ENCODE results near the gene IMP3. TPM values are rescaled to one million over a fixed set of nuclear protein-coding genes. Genes with fewer than 3 reads are reported as not detected.

Gene IMP3
- total RNA-seq, 4 donors from 2014 or later: 37.2 to 131 (median 108) TPM

DNA sequence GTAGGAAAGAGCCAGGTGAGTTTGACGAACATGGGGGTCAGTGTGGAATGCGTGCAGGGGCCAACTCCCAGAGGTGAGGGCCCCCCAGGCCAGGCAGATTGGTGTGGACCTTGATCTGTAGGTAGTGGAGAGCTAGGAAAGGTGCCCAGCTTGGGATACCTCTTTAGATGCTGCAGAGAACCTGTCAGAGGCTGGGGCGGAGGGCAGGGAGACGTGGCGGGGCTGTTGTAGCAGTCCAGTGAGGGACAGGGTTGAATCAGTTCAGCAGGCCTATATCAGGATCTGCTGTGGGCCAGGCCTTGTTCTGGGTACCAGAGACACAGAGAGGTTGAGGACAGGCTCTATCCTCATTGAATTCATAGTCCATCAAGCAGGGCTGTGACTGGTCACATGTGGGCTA lies 16.3 kb upstream of the IMP3 start:
- Histone ChIP-seq H3K36me3 (peaks cover 0 to 4% (median 0%) of the 10 kb centered on the region in 4 donors), H3K27ac (no peak overlapping the region), H3K9me3 (no peaks in the 10 kb centered on the region), H3K27me3 (no peaks in the 10 kb centered on the region), H3K4me3 (no peak overlapping the region), H3K4me1 (peaks cover 37 to 58% (median 46%) of the 10 kb centered on the region in 4 donors)
- in situ Hi-C loops (cut with MboI; ENCODE audit: low pct_ligation_motif_present in 1 of 4, low pct_unique_long_range_greater_than_20kb in 1 of 4, low sequenced_read_pairs in 3 of 4): no loop called here
- TF ChIP-seq EP300 (IDR thresholded peaks at IDR 0.05; ENCODE audit: low read depth) (no peak), POLR2AphosphoS5 (IDR thresholded peaks at IDR 0.05) (no peak)
- WGBS, 2 donors (ENCODE audit: low coverage in 1 of 2): 92 to 95% methylated on average over 4 to 5 of the region's 5 CpGs
- no peak for DNase-seq
- intact Hi-C loops (cut with DNase I; ENCODE audit: low total_unique reads): no loop called here

GRCh38 chr15:75655931-75656330 lies 15.9 kb upstream of the IMP3 start:
- in situ Hi-C loops (cut with MboI; ENCODE audit: low pct_ligation_motif_present in 1 of 4, low pct_unique_long_range_greater_than_20kb in 1 of 4, low sequenced_read_pairs in 3 of 4) (no loop called here), intact Hi-C loops (cut with DNase I; ENCODE audit: low total_unique reads) (no loop called here)
- no peak overlapping the region for H3K27ac ChIP-seq
- no peak for TF ChIP-seq CTCF (IDR thresholded peaks at IDR 0.05)
- TF ChIP-seq POLR2AphosphoS5 (IDR thresholded peaks at IDR 0.05): no peak
- TF ChIP-seq EP300 (IDR thresholded peaks at IDR 0.05; ENCODE audit: low read depth): no peak
- no peak for TF ChIP-seq POLR2A (IDR thresholded peaks at IDR 0.05)
- no peak overlapping the region for H3K4me3 ChIP-seq
- no peaks in the 10 kb centered on the region for H3K9me3 ChIP-seq
- DNase-seq: no peak
- no peaks in the 10 kb centered on the region for H3K27me3 ChIP-seq
- H3K36me3 ChIP-seq: peaks cover 0 to 4% (median 0%) of the 10 kb centered on the region in 4 donors
- WGBS, 2 donors (ENCODE audit: low coverage in 1 of 2): 61 to 67% methylated on average over 3 to 4 of the region's 4 CpGs
- H3K4me1 ChIP-seq: peaks cover 40 to 60% (median 47%) of the 10 kb centered on the region in 4 donors

GRCh38 chr15:75654201-75654907 lies 14.3 kb upstream of the IMP3 start:
- no peak overlapping the region for H3K27ac ChIP-seq
- no peak for DNase-seq
- no peaks in the 10 kb centered on the region for H3K27me3 ChIP-seq
- in situ Hi-C loops (cut with MboI; ENCODE audit: low pct_ligation_motif_present in 1 of 4, low pct_unique_long_range_greater_than_20kb in 1 of 4, low sequenced_read_pairs in 3 of 4) (no loop called here), intact Hi-C loops (cut with DNase I; ENCODE audit: low total_unique reads) (no loop called here)
- peaks cover 46 to 61% (median 51%) of the 10 kb centered on the region in 4 donors for H3K4me1 ChIP-seq
- H3K4me3 ChIP-seq: no peak overlapping the region
- WGBS, 2 donors (ENCODE audit: low coverage in 1 of 2): 52% methylated on average over 4 of the region's 4 CpGs; no CpG with 5 or more reads in 1 of the 2 donors
- no peak for TF ChIP-seq EP300 (IDR thresholded peaks at IDR 0.05; ENCODE audit: low read depth)
- H3K9me3 ChIP-seq: no peaks in the 10 kb centered on the region
- peaks cover 0 to 4% (median 0%) of the 10 kb centered on the region in 4 donors for H3K36me3 ChIP-seq

DNA sequence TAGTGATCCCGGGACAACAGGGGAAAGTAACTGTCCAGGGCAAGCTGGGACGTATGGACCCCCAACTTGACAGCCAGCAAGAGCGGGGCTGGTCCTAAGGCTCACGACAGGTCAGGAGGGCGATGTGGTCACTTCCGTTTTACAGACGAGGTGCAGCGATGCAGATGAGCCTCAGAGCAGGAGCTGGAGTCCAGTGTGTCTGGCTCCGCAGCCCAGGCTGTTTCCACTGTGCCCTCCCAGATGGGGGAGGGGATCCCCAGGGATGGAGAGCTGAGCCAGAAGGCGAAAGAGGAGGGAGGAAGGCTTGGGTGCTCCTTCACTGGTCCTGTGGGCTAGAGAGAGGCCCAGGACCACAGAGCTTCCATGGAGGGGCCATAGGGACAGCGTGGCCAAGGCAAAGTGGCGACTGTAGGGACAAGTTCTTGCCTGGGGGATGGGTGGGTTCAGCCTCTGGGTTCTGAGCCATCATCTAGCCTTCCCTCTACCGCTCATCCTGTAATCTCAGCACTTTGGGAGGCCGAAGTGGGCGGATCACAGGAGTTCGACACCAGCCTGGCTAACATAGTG lies 13.4 kb upstream of the IMP3 start:
- peaks cover 52 to 67% (median 58%) of the 10 kb centered on the region in 4 donors for H3K4me1 ChIP-seq
- intact Hi-C loops (cut with DNase I; ENCODE audit: low total_unique reads): no loop called here
- TF ChIP-seq CTCF (IDR thresholded peaks at IDR 0.05) (no peak), POLR2A (IDR thresholded peaks at IDR 0.05) (no peak), POLR2AphosphoS5 (IDR thresholded peaks at IDR 0.05) (no peak), EP300 (IDR thresholded peaks at IDR 0.05; ENCODE audit: low read depth) (no peak)
- H3K36me3 ChIP-seq: peaks cover 0 to 4% (median 0%) of the 10 kb centered on the region in 4 donors
- 74 to 77% methylated on average over 3 to 16 of the region's 16 CpGs for WGBS, 2 donors (ENCODE audit: low coverage in 1 of 2)
- no peaks in the 10 kb centered on the region for H3K9me3 ChIP-seq
- DNase-seq: no peak
- no peaks in the 10 kb centered on the region for H3K27me3 ChIP-seq
- in situ Hi-C loops (cut with MboI; ENCODE audit: low pct_ligation_motif_present in 1 of 4, low pct_unique_long_range_greater_than_20kb in 1 of 4, low sequenced_read_pairs in 3 of 4): no loop called here
- peak overlapping the region in 3 of 4 donors; percentile 10 to 96 (median 49) for H3K27ac ChIP-seq
- H3K4me3 ChIP-seq: no peak overlapping the region

DNA sequence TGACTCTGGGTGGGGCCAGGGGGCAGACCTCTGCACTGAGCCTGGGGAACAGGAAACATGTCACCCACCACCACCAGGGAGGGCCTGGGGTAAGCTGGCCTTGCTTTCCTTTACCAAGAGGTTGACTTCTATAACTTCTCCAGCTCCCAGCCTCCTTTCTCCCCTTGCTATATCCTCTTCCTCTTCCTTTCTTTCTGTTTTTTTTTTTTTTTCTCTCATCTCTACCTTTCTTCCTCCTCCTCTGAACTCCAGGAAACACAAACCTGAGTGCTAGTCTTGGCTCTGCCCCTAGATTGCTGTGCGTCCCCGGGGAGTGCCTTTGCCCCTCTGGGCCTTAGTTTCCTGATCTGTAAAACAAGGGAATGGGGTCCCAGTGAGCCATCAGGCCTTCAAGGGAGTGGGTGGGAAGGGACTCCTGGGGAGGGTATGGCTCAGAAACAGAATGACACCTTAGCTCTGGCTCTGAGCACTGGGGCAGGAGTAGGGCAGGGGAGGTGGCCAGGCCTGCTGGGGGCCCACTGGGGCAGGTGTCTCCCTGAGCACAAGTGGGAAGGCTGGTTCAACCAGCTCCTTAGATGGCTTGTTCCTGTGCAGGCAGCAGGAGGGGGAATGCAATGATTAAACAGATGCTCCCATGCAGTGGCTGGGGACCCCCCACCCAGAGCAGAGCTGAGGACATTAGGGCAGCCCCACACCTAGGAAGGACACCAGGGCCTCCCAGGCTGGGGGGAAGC lies 12.0 kb upstream of the IMP3 start:
- DNase-seq: no peak
- Histone ChIP-seq H3K9me3 (no peaks in the 10 kb centered on the region), H3K27ac (peak overlapping the region; percentile 49 to 96 (median 64)), H3K36me3 (peaks cover 0 to 1% (median 0%) of the 10 kb centered on the region in 4 donors), H3K27me3 (no peaks in the 10 kb centered on the region), H3K4me3 (peak overlapping the region in 3 of 4 donors; percentile 2 to 90 (median 11)), H3K4me1 (peaks cover 52 to 69% (median 58%) of the 10 kb centered on the region in 4 donors)
- 25% methylated on average over 2 of the region's 2 CpGs; no CpG with 5 or more reads in 1 of the 2 donors for WGBS, 2 donors (ENCODE audit: low coverage in 1 of 2)
- intact Hi-C loops (cut with DNase I; ENCODE audit: low total_unique reads): no loop called here
- TF ChIP-seq EP300 (IDR thresholded peaks at IDR 0.05; ENCODE audit: low read depth): no peak
- no peak for TF ChIP-seq POLR2AphosphoS5 (IDR thresholded peaks at IDR 0.05)
- in situ Hi-C loops (cut with MboI; ENCODE audit: low pct_ligation_motif_present in 1 of 4, low pct_unique_long_range_greater_than_20kb in 1 of 4, low sequenced_read_pairs in 3 of 4): no loop called here

Data from transverse colon (tissue), 4 donors.